Measurements from ENCODE around the gene AATK.

Gene AATK

GRCh38 chr17:81074875-81075274, 91.1 kb downstream of the AATK start:
- Histone ChIP-seq H3K4me3 (ENCODE audit: low read length) (no peak overlapping the region), H3K27ac (ENCODE audit: low read depth, low read length) (no peak overlapping the region), H3K27me3 (ENCODE audit: control insufficient read depth, insufficient read depth, low read length) (no peaks in the 10 kb centered on the region), H3K9ac (ENCODE audit: low read length) (no peak overlapping the region), H3K36me3 (ENCODE audit: control insufficient read depth, insufficient read depth, low read length) (no peaks in the 10 kb centered on the region), H3K4me1 (ENCODE audit: control insufficient read depth, insufficient read depth, low read length) (no peaks in the 10 kb centered on the region)

GRCh38 chr17:81073967-81074839, 91.8 kb downstream of the AATK start:
- Histone ChIP-seq H3K4me1 (ENCODE audit: control insufficient read depth, insufficient read depth, low read length) (no peaks in the 10 kb centered on the region), H3K4me3 (ENCODE audit: low read length) (no peak overlapping the region), H3K36me3 (ENCODE audit: control insufficient read depth, insufficient read depth, low read length) (no peaks in the 10 kb centered on the region)

DNA sequence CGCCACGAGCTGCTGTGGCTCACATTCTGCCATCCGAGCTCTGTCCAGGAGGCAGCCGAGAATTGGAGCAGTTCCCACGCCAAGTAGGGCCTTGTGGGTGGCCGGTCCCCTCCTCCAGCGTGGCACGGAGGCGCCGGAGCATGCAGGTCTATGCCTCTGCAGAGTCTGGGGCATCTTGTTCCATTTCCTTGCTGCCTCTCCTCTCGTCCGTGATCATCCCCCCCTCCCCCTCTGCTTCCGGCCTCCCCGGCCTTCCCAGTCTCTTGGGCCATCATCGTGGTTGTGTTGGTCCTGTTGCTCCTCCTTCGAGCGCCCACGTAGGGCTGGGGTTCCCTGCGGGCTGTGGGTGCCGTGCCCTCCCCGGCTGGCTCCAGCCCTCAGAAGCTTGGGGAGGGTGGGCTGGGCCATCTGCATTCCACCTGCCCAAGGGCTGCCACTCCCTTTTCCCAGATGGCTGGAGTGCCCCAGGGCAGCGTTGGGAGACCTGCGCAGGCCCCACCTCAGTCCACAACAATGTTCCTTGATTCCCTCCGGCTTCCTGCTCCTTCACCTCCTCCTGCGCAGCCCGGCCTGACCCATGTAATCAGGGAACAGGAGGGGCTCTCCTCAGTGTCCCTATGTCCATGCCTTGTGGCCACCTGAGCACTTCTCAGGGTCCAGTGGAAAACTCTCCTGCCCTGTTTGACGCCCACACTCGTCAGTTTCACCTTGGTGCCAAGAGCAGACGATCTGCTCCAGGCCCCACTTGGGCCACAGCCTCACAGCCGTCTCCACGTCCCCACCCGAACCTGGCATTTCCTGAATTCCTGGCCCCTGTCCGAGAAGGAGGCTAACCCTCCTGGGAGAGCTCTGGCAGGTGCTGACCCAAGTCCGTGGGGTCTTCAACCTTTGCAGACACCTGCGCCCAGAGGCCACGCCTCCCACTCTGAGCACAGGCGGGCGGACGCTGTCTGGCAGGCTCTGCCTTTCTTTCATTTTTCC, 94.0 kb downstream of the AATK start:
- Histone ChIP-seq H3K4me3 (ENCODE audit: low read length) (no peak overlapping the region), H3K9ac (ENCODE audit: low read length) (no peak overlapping the region), H3K27me3 (ENCODE audit: control insufficient read depth, insufficient read depth, low read length) (no peaks in the 10 kb centered on the region), H3K4me1 (ENCODE audit: control insufficient read depth, insufficient read depth, low read length) (no peaks in the 10 kb centered on the region), H3K27ac (ENCODE audit: low read depth, low read length) (no peak overlapping the region), H3K36me3 (ENCODE audit: control insufficient read depth, insufficient read depth, low read length) (no peaks in the 10 kb centered on the region)

More at GRCh38 chr17:81073967-81074839, 91.8 kb downstream of the AATK start:
- Histone ChIP-seq H3K27me3 (ENCODE audit: control insufficient read depth, insufficient read depth, low read length) (no peaks in the 10 kb centered on the region), H3K9ac (ENCODE audit: low read length) (no peak overlapping the region), H3K27ac (ENCODE audit: low read depth, low read length) (no peak overlapping the region)

- no peak overlapping the region for H3K9ac ChIP-seq (ENCODE audit: low read length)
- no peaks in the 10 kb centered on the region for H3K27me3 ChIP-seq (ENCODE audit: control insufficient read depth, insufficient read depth, low read length)
- H3K4me1 ChIP-seq (ENCODE audit: control insufficient read depth, insufficient read depth, low read length) = no peaks in the 10 kb centered on the region
- no peaks in the 10 kb centered on the region for H3K36me3 ChIP-seq (ENCODE audit: control insufficient read depth, insufficient read depth, low read length)
- no peak overlapping the region for H3K4me3 ChIP-seq (ENCODE audit: low read length)
- H3K27ac ChIP-seq (ENCODE audit: low read depth, low read length) = no peak overlapping the region
These were observed 95.3 kb downstream of the AATK start for GRCh38 chr17:81070541-81071246.

GRCh38 chr17:81069135-81069645, 96.8 kb downstream of the AATK start:
- H3K27me3 ChIP-seq (ENCODE audit: control insufficient read depth, insufficient read depth, low read length) = no peaks in the 10 kb centered on the region
- H3K4me3 ChIP-seq (ENCODE audit: low read length) = no peak overlapping the region
- peaks cover 3% of the 10 kb centered on the region for H3K4me1 ChIP-seq (ENCODE audit: control insufficient read depth, insufficient read depth, low read length)
- H3K27ac ChIP-seq (ENCODE audit: low read depth, low read length) = no peak overlapping the region
- H3K9ac ChIP-seq (ENCODE audit: low read length) = no peak overlapping the region
- no peaks in the 10 kb centered on the region for H3K36me3 ChIP-seq (ENCODE audit: control insufficient read depth, insufficient read depth, low read length)

- Histone ChIP-seq H3K27me3 (ENCODE audit: control insufficient read depth, insufficient read depth, low read length) (no peaks in the 10 kb centered on the region), H3K4me3 (ENCODE audit: low read length) (no peak overlapping the region), H3K36me3 (ENCODE audit: control insufficient read depth, insufficient read depth, low read length) (no peaks in the 10 kb centered on the region), H3K9ac (ENCODE audit: low read length) (no peak overlapping the region), H3K27ac (ENCODE audit: low read depth, low read length) (no peak overlapping the region), H3K4me1 (ENCODE audit: control insufficient read depth, insufficient read depth, low read length) (peaks cover 3% of the 10 kb centered on the region)
These were observed 97.4 kb downstream of the AATK start for GRCh38 chr17:81068411-81069134.

- H3K36me3 ChIP-seq (ENCODE audit: control insufficient read depth, insufficient read depth, low read length) = peaks cover 2% of the 10 kb centered on the region
- H3K27me3 ChIP-seq (ENCODE audit: control insufficient read depth, insufficient read depth, low read length) = no peaks in the 10 kb centered on the region
- peaks cover 3% of the 10 kb centered on the region for H3K4me1 ChIP-seq (ENCODE audit: control insufficient read depth, insufficient read depth, low read length)
- H3K27ac ChIP-seq (ENCODE audit: low read depth, low read length) = no peak overlapping the region
- no peak overlapping the region for H3K4me3 ChIP-seq (ENCODE audit: low read length)
- no peak overlapping the region for H3K9ac ChIP-seq (ENCODE audit: low read length)
These were observed 98.6 kb downstream of the AATK start for GRCh38 chr17:81067391-81067811.

Measured in rectal smooth muscle tissue (tissue), 1 donor.